SK-N-SH treated with all-trans-retinoic acid at 6 μM for 48 hours (cell line): Measurements from ENCODE around the gene TMTC2.

Experiments used
- ARNTL ChIP-seq: fragments of 450-650 bp; formaldehyde crosslinking; IDR thresholded peaks from 2 replicates; pipeline ENCODE4 v1.5.0; 2020; ENCODE audit warnings: low read depth, mild to moderate bottlenecking, moderate library complexity, borderline replicate concordance
- SNAI2 ChIP-seq: fragments of 250-450 bp; sonication (Bioruptor Pico); IDR thresholded peaks from 2 replicates; pipeline ENCODE4 v1.5.0; 2020; ENCODE audit warnings: mild to moderate bottlenecking, moderate library complexity
- TCF4 ChIP-seq: fragments of 250-450 bp; sonication (Bioruptor Pico); IDR thresholded peaks from 2 replicates; pipeline ENCODE4 v1.8.0; 2021; ENCODE audit warnings: mild to moderate bottlenecking, moderate library complexity, borderline replicate concordance
- TOX ChIP-seq: fragments of 250-450 bp; sonication (Bioruptor Pico); IDR thresholded peaks from 2 replicates; pipeline ENCODE4 v1.8.0; 2021; ENCODE audit warnings: mild to moderate bottlenecking, moderate library complexity, borderline replicate concordance
- ZC3H10 ChIP-seq: fragments of 250-450 bp; sonication (Bioruptor Pico); IDR thresholded peaks from 2 replicates; pipeline ENCODE4 v1.5.1; 2021; ENCODE audit warnings: mild to moderate bottlenecking, moderate library complexity
- ZFP30 ChIP-seq: fragments of 450-650 bp; formaldehyde crosslinking; IDR thresholded peaks from 2 replicates; pipeline ENCODE4 v1.5.0; 2022; ENCODE audit warnings: mild to moderate bottlenecking, moderate library complexity
- ZNF565 ChIP-seq: fragments of 450-650 bp; formaldehyde crosslinking; conservative IDR thresholded peaks from 2 replicates; pipeline ENCODE4 v1.5.0; 2020; ENCODE audit warnings: low read depth, mild to moderate bottlenecking, moderate library complexity
- ZNF8 ChIP-seq: fragments of 450-650 bp; formaldehyde crosslinking; IDR thresholded peaks from 2 replicates; pipeline ENCODE4 v1.5.0; 2020; ENCODE audit warnings: mild to moderate bottlenecking, moderate library complexity
- TF ChIP-seq, protein P1 (sequence below): fragments of 250-450 bp; sonication (Bioruptor Pico); IDR thresholded peaks from 2 replicates; pipeline ENCODE4 v1.8.0; 2020; ENCODE audit warnings: mild to moderate bottlenecking, moderate library complexity, borderline replicate concordance
- TF ChIP-seq, protein P2 (sequence below): fragments of 250-450 bp; sonication (Bioruptor Pico); IDR thresholded peaks from 2 replicates; pipeline ENCODE4 v1.5.1; 2021; ENCODE audit warnings: mild to moderate bottlenecking, moderate library complexity

DNA sequence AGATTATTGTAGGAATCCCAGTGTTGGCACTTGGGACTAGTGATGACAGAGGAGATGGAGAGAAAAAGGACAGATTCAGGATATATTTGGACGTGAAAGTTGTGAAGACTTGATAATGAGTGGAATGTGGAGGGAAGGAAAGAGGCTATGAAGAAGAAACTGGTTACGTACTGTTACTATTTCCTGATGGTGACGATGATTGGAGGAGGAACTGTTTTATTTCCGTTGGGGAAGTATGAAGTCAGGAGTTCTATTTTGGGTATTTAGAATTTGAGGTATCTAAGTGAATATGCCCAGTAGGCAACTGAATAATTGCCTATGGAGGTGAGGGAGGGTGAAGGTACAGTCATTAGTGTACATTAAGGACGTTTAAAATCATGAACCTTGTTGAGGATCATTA is 207.2 kb downstream of the TMTC2 start:
- TF ChIP-seq, protein P1, sequence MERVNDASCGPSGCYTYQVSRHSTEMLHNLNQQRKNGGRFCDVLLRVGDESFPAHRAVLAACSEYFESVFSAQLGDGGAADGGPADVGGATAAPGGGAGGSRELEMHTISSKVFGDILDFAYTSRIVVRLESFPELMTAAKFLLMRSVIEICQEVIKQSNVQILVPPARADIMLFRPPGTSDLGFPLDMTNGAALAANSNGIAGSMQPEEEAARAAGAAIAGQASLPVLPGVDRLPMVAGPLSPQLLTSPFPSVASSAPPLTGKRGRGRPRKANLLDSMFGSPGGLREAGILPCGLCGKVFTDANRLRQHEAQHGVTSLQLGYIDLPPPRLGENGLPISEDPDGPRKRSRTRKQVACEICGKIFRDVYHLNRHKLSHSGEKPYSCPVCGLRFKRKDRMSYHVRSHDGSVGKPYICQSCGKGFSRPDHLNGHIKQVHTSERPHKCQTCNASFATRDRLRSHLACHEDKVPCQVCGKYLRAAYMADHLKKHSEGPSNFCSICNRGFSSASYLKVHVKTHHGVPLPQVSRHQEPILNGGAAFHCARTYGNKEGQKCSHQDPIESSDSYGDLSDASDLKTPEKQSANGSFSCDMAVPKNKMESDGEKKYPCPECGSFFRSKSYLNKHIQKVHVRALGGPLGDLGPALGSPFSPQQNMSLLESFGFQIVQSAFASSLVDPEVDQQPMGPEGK (CRISPR knock-in tag) = no peak
- TF ChIP-seq ZNF565 (CRISPR knock-in tag) (no peak), ZC3H10 (CRISPR knock-in tag) (no peak), TOX (CRISPR knock-in tag) (no peak), TCF4 (no peak), ZFP30 (CRISPR knock-in tag) (no peak), ZNF8 (CRISPR knock-in tag) (no peak), ARNTL (no peak), SNAI2 (no peak)
- TF ChIP-seq, protein P2, sequence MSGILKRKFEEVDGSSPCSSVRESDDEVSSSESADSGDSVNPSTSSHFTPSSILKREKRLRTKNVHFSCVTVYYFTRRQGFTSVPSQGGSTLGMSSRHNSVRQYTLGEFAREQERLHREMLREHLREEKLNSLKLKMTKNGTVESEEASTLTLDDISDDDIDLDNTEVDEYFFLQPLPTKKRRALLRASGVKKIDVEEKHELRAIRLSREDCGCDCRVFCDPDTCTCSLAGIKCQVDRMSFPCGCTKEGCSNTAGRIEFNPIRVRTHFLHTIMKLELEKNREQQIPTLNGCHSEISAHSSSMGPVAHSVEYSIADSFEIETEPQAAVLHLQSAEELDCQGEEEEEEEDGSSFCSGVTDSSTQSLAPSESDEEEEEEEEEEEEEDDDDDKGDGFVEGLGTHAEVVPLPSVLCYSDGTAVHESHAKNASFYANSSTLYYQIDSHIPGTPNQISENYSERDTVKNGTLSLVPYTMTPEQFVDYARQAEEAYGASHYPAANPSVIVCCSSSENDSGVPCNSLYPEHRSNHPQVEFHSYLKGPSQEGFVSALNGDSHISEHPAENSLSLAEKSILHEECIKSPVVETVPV = no peak
